Putamen (tissue), 1 donor: ENCODE measurements around the gene SPATA3.

Experiments
- DNase-seq: peaks from one replicate; pipeline ENCODE4 v3.0.0-alpha.2; 2016; ENCODE audit warnings: low spot score

The SPATA3 gene

GRCh38 chr2:231029563-231029962, 33.6 kb downstream of the SPATA3 start:
- DNase-seq = no peak

- no peak for DNase-seq
Measured at GRCh38 chr2:231030725-231031124, 34.8 kb downstream of the SPATA3 start.

- DNase-seq = no peak
Measured at GRCh38 chr2:231032575-231033140, 36.7 kb downstream of the SPATA3 start.

- no peak for DNase-seq
Measured at GRCh38 chr2:231033147-231034132, 37.5 kb downstream of the SPATA3 start.

GRCh38 chr2:231034291-231034882, 38.5 kb downstream of the SPATA3 start:
- DNase-seq = no peak

- DNase-seq = no peak
Measured at GRCh38 chr2:231036131-231036530, 40.2 kb downstream of the SPATA3 start.

- no peak for DNase-seq
Measured at GRCh38 chr2:231036578-231037106, 40.7 kb downstream of the SPATA3 start.

- no peak for DNase-seq
Measured at GRCh38 chr2:231037202-231037730, 41.3 kb downstream of the SPATA3 start, which contains the start of gene C2orf72. Gene C2orf72 (plus strand): TSS chr2:231037523. CDS start chr2:231037566, 43 bp downstream.

- peak; percentile 59 for DNase-seq
Measured at GRCh38 chr2:231037731-231038482, 42.0 kb downstream of the SPATA3 start.

GRCh38 chr2:231038483-231039293, 42.8 kb downstream of the SPATA3 start:
- no peak for DNase-seq

- DNase-seq = no peak
Measured at GRCh38 chr2:231039294-231039664, 43.4 kb downstream of the SPATA3 start.

GRCh38 chr2:231039821-231040364, 44.0 kb downstream of the SPATA3 start:
- no peak for DNase-seq

GRCh38 chr2:231041061-231041689, 45.3 kb downstream of the SPATA3 start:
- no peak for DNase-seq

- DNase-seq = no peak
Measured at GRCh38 chr2:231043796-231044195, 47.9 kb downstream of the SPATA3 start.

- DNase-seq = no peak
Measured at GRCh38 chr2:231046916-231047273, 51.0 kb downstream of the SPATA3 start.

GRCh38 chr2:231047274-231047922, 51.5 kb downstream of the SPATA3 start:
- peak; percentile 89 for DNase-seq

GRCh38 chr2:231047923-231048915, 52.3 kb downstream of the SPATA3 start:
- no peak for DNase-seq
